Mesenchymal stem cell (in vitro differentiated cells and primary cell): Measurements from ENCODE around the gene STX18.

Experiments used
- DNase-seq: peaks from one replicate; pipeline ENCODE4 v3.0.0-alpha.2; 2013
- H2AFZ ChIP-seq: one replicate; pipeline ENCODE4 v1.6.1; 2013; ENCODE audit warnings: low read depth, mild to moderate bottlenecking, control low read depth, inconsistent platforms, low read length, moderate library complexity
- H2AK5ac ChIP-seq: 2 replicates; pipeline ENCODE4 v1.6.1; 2013; ENCODE audit warnings: low read length, moderate library complexity, mild to moderate bottlenecking, inconsistent platforms; ENCODE audit not compliant: severe bottlenecking
- H2BK120ac ChIP-seq: one replicate; pipeline ENCODE4 v1.6.1; 2013; ENCODE audit warnings: low read depth, mild to moderate bottlenecking, inconsistent platforms, low read length, moderate library complexity
- H2BK12ac ChIP-seq, 2 experiments: one replicate each; pipeline ENCODE4 v1.6.1; 2013; ENCODE audit warnings: inconsistent platforms in 2 of 2, low read length in 2 of 2, mild to moderate bottlenecking in 2 of 2, moderate library complexity in 2 of 2, control low read depth in 1 of 2
- H2BK15ac ChIP-seq: one replicate; pipeline ENCODE4 v1.6.1; 2013; ENCODE audit warnings: mild to moderate bottlenecking, low read depth, inconsistent platforms; ENCODE audit not compliant: poor library complexity, severe bottlenecking
- H2BK5ac ChIP-seq: 2 replicates; pipeline ENCODE4 v1.6.1; 2013; ENCODE audit warnings: low read depth, mild to moderate bottlenecking, low read length, control low read depth, inconsistent platforms; ENCODE audit not compliant: poor library complexity, severe bottlenecking
- H3K14ac ChIP-seq, 2 experiments: one replicate each; pipeline ENCODE4 v1.6.1; 2013; ENCODE audit warnings: inconsistent platforms in 2 of 2, low read length in 2 of 2, control low read depth in 1 of 2, mild to moderate bottlenecking in 1 of 2, moderate library complexity in 1 of 2
- H3K18ac ChIP-seq, 2 experiments: one replicate each; pipeline ENCODE4 v1.6.1; 2013; ENCODE audit warnings: inconsistent platforms in 2 of 2, low read length in 2 of 2, control low read depth in 1 of 2, low read depth in 1 of 2, mild to moderate bottlenecking in 1 of 2
- H3K23ac ChIP-seq, 2 experiments: one replicate each; pipeline ENCODE4 v1.6.1; 2013; ENCODE audit warnings: inconsistent platforms in 2 of 2, low read length in 2 of 2, mild to moderate bottlenecking in 2 of 2, moderate library complexity in 2 of 2, control low read depth in 1 of 2
- H3K27ac ChIP-seq: 2 replicates; pipeline ENCODE4 v1.5.1; 2013; ENCODE audit warnings: mild to moderate bottlenecking, moderate library complexity, low read length, control low read depth, inconsistent platforms; ENCODE audit not compliant: poor library complexity, severe bottlenecking
- H3K27me3 ChIP-seq, 2 experiments: 2 replicates each; pipeline versions ENCODE4 v1.6.1 to v1.7.0; 2013; ENCODE audit warnings: low read length in 2 of 2, mild to moderate bottlenecking in 2 of 2, moderate library complexity in 2 of 2, control low read depth in 1 of 2, inconsistent platforms in 1 of 2; ENCODE audit not compliant: control insufficient read depth in 1 of 2, insufficient read depth in 1 of 2
- H3K36me3 ChIP-seq, 2 experiments: 2 replicates each; pipeline versions ENCODE4 v1.6.1 to v1.7.0; 2013; ENCODE audit warnings: low read length in 2 of 2, control low read depth in 1 of 2, inconsistent platforms in 1 of 2, low read depth in 1 of 2, mild to moderate bottlenecking in 1 of 2; ENCODE audit not compliant: insufficient read depth in 2 of 2, control insufficient read depth in 1 of 2
- H3K4ac ChIP-seq, 2 experiments: one replicate each; pipeline ENCODE4 v1.6.1; 2013; ENCODE audit warnings: inconsistent platforms in 2 of 2, low read length in 2 of 2, mild to moderate bottlenecking in 2 of 2, moderate library complexity in 2 of 2, control low read depth in 1 of 2, low read depth in 1 of 2
- H3K4me1 ChIP-seq: 2 replicates; pipeline ENCODE4 v1.6.1; 2013; ENCODE audit warnings: low read depth, low read length, control low read depth; ENCODE audit not compliant: control insufficient read depth, insufficient read depth
- H3K4me2 ChIP-seq: 2 replicates; pipeline ENCODE4 v1.6.1; 2013; ENCODE audit warnings: low read length, mild to moderate bottlenecking, inconsistent platforms; ENCODE audit not compliant: poor library complexity, severe bottlenecking
- H3K4me3 ChIP-seq, 2 experiments: 2 replicates each; pipeline versions ENCODE4 v1.5.1 to v1.7.0; 2013; ENCODE audit warnings: low read length in 2 of 2, mild to moderate bottlenecking in 2 of 2, control low read depth in 1 of 2, low read depth in 1 of 2; ENCODE audit not compliant: insufficient read depth in 1 of 2
- H3K79me1 ChIP-seq: replicated peaks from 2 replicates; pipeline ENCODE4 v1.6.1; 2013; ENCODE audit warnings: mild to moderate bottlenecking, control low read depth, low read length, inconsistent platforms; ENCODE audit not compliant: poor library complexity, severe bottlenecking
- H3K9ac ChIP-seq: 2 replicates; pipeline ENCODE4 v1.7.0; 2013; ENCODE audit warnings: mild to moderate bottlenecking, low read length, moderate library complexity
- H3K9me3 ChIP-seq: 2 replicates; pipeline ENCODE4 v1.7.0; 2013; ENCODE audit warnings: mild to moderate bottlenecking, low read length; ENCODE audit not compliant: control insufficient read depth
- H4K8ac ChIP-seq: one replicate; pipeline ENCODE4 v1.6.1; 2013; ENCODE audit warnings: inconsistent platforms, mild to moderate bottlenecking, low read length, moderate library complexity
- H4K91ac ChIP-seq: one replicate; pipeline ENCODE4 v1.6.1; 2013; ENCODE audit warnings: mild to moderate bottlenecking, low read length, inconsistent platforms
- WGBS: methylation state at CpG from one replicate; pipeline ENCODE4 v1.1.7; 2013; ENCODE audit warnings: mixed read lengths; 5-methylcytosine and 5-hydroxymethylcytosine counted together

The STX18 gene

DNA sequence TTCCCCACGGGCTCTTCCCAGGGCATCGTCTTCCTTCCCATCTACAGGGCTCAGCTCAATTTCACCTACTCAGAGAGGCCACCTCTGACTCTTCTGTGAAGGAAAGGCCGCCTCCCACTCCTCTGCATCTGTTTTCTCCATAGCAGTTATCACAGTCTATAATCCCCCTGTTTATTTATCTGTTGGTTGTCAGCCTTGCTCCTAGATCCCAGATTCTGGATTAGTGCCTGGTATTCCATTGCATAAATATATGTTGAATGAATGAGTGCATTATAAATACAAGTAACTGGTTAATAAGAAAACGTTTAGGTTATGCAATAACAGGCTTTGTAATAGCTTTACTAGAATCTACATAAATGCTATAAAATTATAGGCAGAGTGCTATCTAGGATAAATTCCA lies 102.1 kb downstream of the STX18 start:
- H2BK120ac ChIP-seq, result no peak overlapping the region
- no peak overlapping the region for H3K18ac ChIP-seq
- no peak overlapping the region for H3K27ac ChIP-seq
- no peak overlapping the region for H2BK5ac ChIP-seq
- WGBS, result 96% methylated on average over 3 of the region's 4 CpGs
- peaks cover 5% of the 10 kb centered on the region for H3K4me1 ChIP-seq
- H3K23ac ChIP-seq, result no peak overlapping the region
- H2BK15ac ChIP-seq, result peak overlapping the region; percentile 85
- peaks cover 9% of the 10 kb centered on the region for H3K79me1 ChIP-seq
- no peak overlapping the region for H4K91ac ChIP-seq
- no peak overlapping the region for H3K4ac ChIP-seq
- H3K4me2 ChIP-seq, result no peak overlapping the region
- no peaks in the 10 kb centered on the region for H3K9me3 ChIP-seq
- H2AK5ac ChIP-seq, result no peak overlapping the region
- peak; percentile 27 for DNase-seq
- no peak overlapping the region for H3K9ac ChIP-seq
- H2BK12ac ChIP-seq, result no peak overlapping the region
- no peak overlapping the region for H3K4me3 ChIP-seq
- no peak overlapping the region for H3K14ac ChIP-seq
- H3K27me3 ChIP-seq, result no peaks in the 10 kb centered on the region
- H3K36me3 ChIP-seq, result peaks cover 20 to 32% of the 10 kb centered on the region in 2 experiments
- H2AFZ ChIP-seq, result no peak overlapping the region
- no peak overlapping the region for H4K8ac ChIP-seq

DNA sequence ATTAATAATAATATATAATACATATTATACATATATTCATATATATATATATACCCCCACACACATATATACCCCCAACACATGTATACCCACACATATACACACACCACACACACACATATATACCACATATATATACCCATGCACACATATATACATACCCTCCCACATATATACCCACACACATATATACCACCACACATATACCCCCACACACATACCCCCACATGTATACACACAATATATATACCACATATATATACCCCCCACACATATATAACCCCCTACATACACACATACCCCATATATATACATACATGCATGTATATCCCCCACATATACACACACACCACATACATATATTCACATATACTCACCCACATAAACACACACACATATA lies 103.0 kb downstream of the STX18 start:
- H2BK12ac ChIP-seq, result no peak overlapping the region
- H3K9ac ChIP-seq, result no peak overlapping the region
- no peak overlapping the region for H4K91ac ChIP-seq
- H2AK5ac ChIP-seq, result no peak overlapping the region
- H4K8ac ChIP-seq, result no peak overlapping the region
- H3K18ac ChIP-seq, result no peak overlapping the region
- no peak overlapping the region for H3K4me3 ChIP-seq
- DNase-seq, result no peak
- no peaks in the 10 kb centered on the region for H3K27me3 ChIP-seq
- H2AFZ ChIP-seq, result no peak overlapping the region
- H3K36me3 ChIP-seq, result peaks cover 23 to 41% of the 10 kb centered on the region in 2 experiments
- no peak overlapping the region for H2BK15ac ChIP-seq
- no peak overlapping the region for H3K4ac ChIP-seq
- H2BK120ac ChIP-seq, result no peak overlapping the region
- H3K4me1 ChIP-seq, result peaks cover 4% of the 10 kb centered on the region
- H3K27ac ChIP-seq, result no peak overlapping the region
- no peak overlapping the region for H2BK5ac ChIP-seq
- no peak overlapping the region for H3K14ac ChIP-seq
- no peak overlapping the region for H3K4me2 ChIP-seq
- no peaks in the 10 kb centered on the region for H3K9me3 ChIP-seq
- no peak overlapping the region for H3K23ac ChIP-seq
- H3K79me1 ChIP-seq, result peaks cover 9% of the 10 kb centered on the region

DNA sequence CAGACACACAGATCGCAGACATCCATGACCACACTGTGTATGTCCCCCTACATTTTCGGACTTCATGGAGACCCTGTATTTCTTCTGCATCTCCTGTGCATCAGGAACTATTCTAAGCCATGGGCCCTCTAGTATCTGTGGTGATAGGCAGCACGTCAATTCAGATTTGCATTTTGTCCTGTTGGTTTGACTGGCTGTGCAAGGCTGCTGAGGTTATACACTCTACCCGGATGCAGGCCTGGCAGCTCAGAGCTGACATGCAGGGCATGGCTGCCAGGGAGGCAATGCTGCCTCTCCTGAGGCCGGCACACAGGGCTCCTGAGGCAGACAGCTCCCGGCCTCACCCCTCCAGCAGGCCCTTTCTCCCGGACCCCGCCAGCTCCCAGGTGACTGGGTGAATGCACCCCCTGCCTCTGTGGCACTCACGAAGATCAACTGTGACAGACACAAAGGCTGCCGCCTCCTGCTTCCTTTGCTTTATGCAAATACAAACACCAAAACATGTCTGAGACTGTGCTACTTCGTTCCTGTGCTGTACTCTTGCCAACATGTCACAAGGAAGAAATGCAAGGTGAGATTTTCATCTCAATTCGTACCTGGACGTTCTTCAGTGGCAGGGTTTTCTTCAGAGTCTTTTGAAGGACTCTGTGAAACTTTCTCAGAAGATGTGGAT lies 103.9 kb downstream of the STX18 start:
- H3K18ac ChIP-seq, result no peak overlapping the region
- WGBS, result 97% methylated on average over 13 of the region's 13 CpGs
- no peak overlapping the region for H4K91ac ChIP-seq
- peaks cover 3% of the 10 kb centered on the region for H3K4me1 ChIP-seq
- H2BK12ac ChIP-seq, result no peak overlapping the region
- no peak overlapping the region for H3K27ac ChIP-seq
- no peak for DNase-seq
- H3K9ac ChIP-seq, result no peak overlapping the region
- no peak overlapping the region for H2AK5ac ChIP-seq
- no peak overlapping the region for H2BK5ac ChIP-seq
- H3K4ac ChIP-seq, result no peak overlapping the region
- H3K9me3 ChIP-seq, result no peaks in the 10 kb centered on the region
- no peak overlapping the region for H2BK15ac ChIP-seq
- no peak overlapping the region for H3K23ac ChIP-seq
- H3K14ac ChIP-seq, result no peak overlapping the region
- no peak overlapping the region for H2BK120ac ChIP-seq
- H3K27me3 ChIP-seq, result no peaks in the 10 kb centered on the region
- H3K36me3 ChIP-seq, result peaks cover 23 to 47% of the 10 kb centered on the region in 2 experiments
- no peak overlapping the region for H3K4me3 ChIP-seq
- H2AFZ ChIP-seq, result no peak overlapping the region
- H4K8ac ChIP-seq, result no peak overlapping the region
- H3K4me2 ChIP-seq, result no peak overlapping the region
- H3K79me1 ChIP-seq, result peaks cover 9% of the 10 kb centered on the region

DNA sequence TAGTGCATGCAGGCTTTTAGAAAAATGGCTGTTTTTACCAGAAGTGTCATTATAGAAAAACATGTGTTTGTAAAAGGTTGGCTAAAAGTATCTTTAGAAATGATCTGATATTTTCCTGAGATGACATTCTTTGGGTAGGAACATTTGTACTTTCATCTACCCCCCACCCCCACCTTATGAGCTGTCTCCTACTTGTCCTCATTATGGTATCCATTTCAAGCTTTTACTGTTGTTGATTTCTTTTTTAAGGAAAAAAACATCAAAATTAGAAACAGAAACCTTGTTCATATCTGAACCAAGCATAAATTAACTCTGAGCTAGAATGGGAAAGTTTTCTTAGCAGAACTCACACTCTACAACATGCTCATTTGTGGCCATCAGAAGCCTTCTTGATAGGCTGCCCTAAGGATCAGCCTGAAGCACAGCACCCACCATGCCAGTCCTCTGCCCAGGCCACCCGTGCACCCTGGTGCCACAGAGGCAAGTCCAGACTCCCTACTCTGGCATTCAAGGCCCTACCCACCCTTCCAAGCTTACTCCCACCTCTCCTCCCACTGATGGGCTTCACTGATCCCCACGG lies 105.5 kb downstream of the STX18 start:
- no peak overlapping the region for H3K23ac ChIP-seq
- peaks cover 36 to 63% of the 10 kb centered on the region in 2 experiments for H3K36me3 ChIP-seq
- peaks cover 7% of the 10 kb centered on the region for H3K79me1 ChIP-seq
- H3K9ac ChIP-seq, result no peak overlapping the region
- no peak overlapping the region for H3K14ac ChIP-seq
- H2BK12ac ChIP-seq, result no peak overlapping the region
- H3K27ac ChIP-seq, result no peak overlapping the region
- H4K8ac ChIP-seq, result no peak overlapping the region
- H3K4me2 ChIP-seq, result no peak overlapping the region
- no peak overlapping the region for H2AK5ac ChIP-seq
- no peak overlapping the region for H2BK120ac ChIP-seq
- no peak for DNase-seq
- no peak overlapping the region for H3K4ac ChIP-seq
- H3K27me3 ChIP-seq, result no peaks in the 10 kb centered on the region
- 96% methylated on average over 2 of the region's 2 CpGs for WGBS
- no peak overlapping the region for H2AFZ ChIP-seq
- H2BK5ac ChIP-seq, result no peak overlapping the region
- no peak overlapping the region for H3K18ac ChIP-seq
- H4K91ac ChIP-seq, result no peak overlapping the region
- H2BK15ac ChIP-seq, result no peak overlapping the region
- H3K4me3 ChIP-seq, result no peak overlapping the region
- H3K4me1 ChIP-seq, result peaks cover 3% of the 10 kb centered on the region
- H3K9me3 ChIP-seq, result no peaks in the 10 kb centered on the region
